ENCODE measurements around the gene BACE2. TPM values are rescaled to one million over a fixed set of nuclear protein-coding genes. Genes with fewer than 3 reads are reported as not detected.

Gene BACE2
- total and polyA plus RNA-seq, 2 donors (not counting 1 experiment from before 2014, with no cell fraction given) = 18.4 to 40.8 TPM

GRCh38 chr21:41136286-41136685 lies 31.7 kb upstream of the BACE2 start:
- Mint-ChIP-seq H3K27ac (no peak overlapping the region), H3K4me3 (no peak overlapping the region), H3K4me1 (no peaks in the 10 kb centered on the region), H3K27me3 (peaks cover 23% of the 10 kb centered on the region), H3K9me3 (ENCODE audit: insufficient read depth) (no peaks in the 10 kb centered on the region)
- DNase-seq (no peak), ATAC-seq (ENCODE audit: low read depth) (no peak)
- peaks cover 0 to 2% (median 0%) of the 10 kb centered on the region in 3 donors for H3K9me3 ChIP-seq (ENCODE audit: control extremely low read depth in 1 of 3, control insufficient read depth in 2 of 3, insufficient read depth in 1 of 3, low read length in 2 of 3)
- H2AFZ ChIP-seq (ENCODE audit: insufficient read depth, low read depth, low read length, poor library complexity, severe bottlenecking) = no peak overlapping the region
- H3K4me2 ChIP-seq (replicated peaks; ENCODE audit: low read depth, low read length, poor library complexity, severe bottlenecking) = no peak overlapping the region
- H3K4me1 ChIP-seq (ENCODE audit: control insufficient read depth in 2 of 2, insufficient read depth in 2 of 2, low read length in 2 of 2) = no peaks in the 10 kb centered on the region
- H3K27ac ChIP-seq (ENCODE audit: low read length in 2 of 2) = no peak overlapping the region
- TF ChIP-seq EZH2 (IDR thresholded peaks at IDR 0.05; ENCODE audit: borderline replicate concordance, insufficient read depth, low read depth, low read length, poor library complexity, severe bottlenecking) (no peak), CTCF (IDR thresholded peaks at IDR 0.05) (no peak)
- 85% methylated on average over 6 of the region's 6 CpGs for WGBS (ENCODE audit: insufficient coverage)
- H3K79me2 ChIP-seq (ENCODE audit: control insufficient read depth, insufficient read depth, low read length) = no peaks in the 10 kb centered on the region
- no peaks in the 10 kb centered on the region for H3K36me3 ChIP-seq (replicated peaks in 1 of 2; ENCODE audit: control extremely low read depth in 1 of 2, control insufficient read depth in 1 of 2, extremely low read depth in 1 of 2, insufficient read depth in 2 of 2, low read length in 1 of 2)
- H3K27me3 ChIP-seq (replicated peaks in 1 of 4; ENCODE audit: control extremely low read depth in 1 of 4, control insufficient read depth in 3 of 4, insufficient read depth in 4 of 4, low read length in 3 of 4) = peaks cover 0 to 4% (median 0%) of the 10 kb centered on the region in 4 experiments
- no peak overlapping the region for H3K9ac ChIP-seq (ENCODE audit: low read length)
- intact Hi-C loops (cut with micrococcal nuclease) = loop anchor here (10.0 kb wide), 1 partner anchor 671 kb away; no protein-coding TSS in a partner anchor
- H4K20me1 ChIP-seq (ENCODE audit: control insufficient read depth, insufficient read depth, low read length, poor library complexity, severe bottlenecking) = no peaks in the 10 kb centered on the region
- ChIA-PET POLR2A (no interaction called here), CTCF (interaction anchor here (1.3 to 4.6 kb wide), 2 partner anchors 12 to 35 kb away, joined by 5 to 20 read pairs; no protein-coding TSS in a partner anchor)
- no peak overlapping the region for H3K4me3 ChIP-seq (ENCODE audit: control extremely low read depth in 1 of 5, extremely low read depth in 1 of 5, insufficient read depth in 1 of 5, low read depth in 2 of 5, low read length in 4 of 5)

DNA sequence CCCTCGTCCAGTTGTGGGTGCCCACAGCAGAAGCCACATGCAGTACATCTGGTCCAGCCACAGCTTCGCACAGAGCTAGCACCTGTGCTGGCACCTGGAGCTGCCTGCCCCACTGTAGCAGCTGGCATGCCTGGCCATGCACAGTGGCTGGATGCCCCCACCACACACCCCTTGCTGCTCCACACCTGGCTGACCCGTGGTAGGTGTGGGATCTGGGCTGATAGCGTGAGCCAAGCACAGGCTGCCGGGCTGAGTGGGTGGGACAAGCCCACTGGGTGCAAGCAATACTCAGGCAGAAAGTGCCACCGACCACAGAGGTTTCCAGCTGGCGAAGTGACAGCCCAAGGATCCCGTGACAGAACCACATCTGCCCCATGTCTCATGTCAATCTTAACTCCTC lies 30.6 kb upstream of the BACE2 start:
- Histone ChIP-seq H3K9me3 (ENCODE audit: control extremely low read depth in 1 of 3, control insufficient read depth in 2 of 3, insufficient read depth in 1 of 3, low read length in 2 of 3) (peaks cover 0 to 2% (median 0%) of the 10 kb centered on the region in 3 donors), H2AFZ (ENCODE audit: insufficient read depth, low read depth, low read length, poor library complexity, severe bottlenecking) (no peak overlapping the region), H3K36me3 (replicated peaks in 1 of 2; ENCODE audit: control extremely low read depth in 1 of 2, control insufficient read depth in 1 of 2, extremely low read depth in 1 of 2, insufficient read depth in 2 of 2, low read length in 1 of 2) (no peaks in the 10 kb centered on the region), H3K4me1 (ENCODE audit: control insufficient read depth in 2 of 2, insufficient read depth in 2 of 2, low read length in 2 of 2) (no peaks in the 10 kb centered on the region), H3K4me2 (replicated peaks; ENCODE audit: low read depth, low read length, poor library complexity, severe bottlenecking) (no peak overlapping the region), H4K20me1 (ENCODE audit: control insufficient read depth, insufficient read depth, low read length, poor library complexity, severe bottlenecking) (no peaks in the 10 kb centered on the region), H3K4me3 (ENCODE audit: control extremely low read depth in 1 of 5, extremely low read depth in 1 of 5, insufficient read depth in 1 of 5, low read depth in 2 of 5, low read length in 4 of 5) (no peak overlapping the region), H3K79me2 (ENCODE audit: control insufficient read depth, insufficient read depth, low read length) (no peaks in the 10 kb centered on the region), H3K27me3 (replicated peaks in 1 of 4; ENCODE audit: control extremely low read depth in 1 of 4, control insufficient read depth in 3 of 4, insufficient read depth in 4 of 4, low read length in 3 of 4) (peaks cover 0 to 4% (median 0%) of the 10 kb centered on the region in 4 experiments), H3K9ac (ENCODE audit: low read length) (no peak overlapping the region), H3K27ac (ENCODE audit: low read length in 2 of 2) (no peak overlapping the region)
- H3K27me3 Mint-ChIP-seq = peaks cover 31% of the 10 kb centered on the region
- CTCF ChIA-PET = interaction anchor here (0.9 to 4.6 kb wide), 2 partner anchors 9 to 13 kb away, joined by 3 to 20 read pairs; no protein-coding TSS in a partner anchor
- H3K4me3 Mint-ChIP-seq = no peak overlapping the region
- POLR2A ChIA-PET = no interaction called here
- TF ChIP-seq CTCF (IDR thresholded peaks at IDR 0.05) (no peak), EZH2 (IDR thresholded peaks at IDR 0.05; ENCODE audit: borderline replicate concordance, insufficient read depth, low read depth, low read length, poor library complexity, severe bottlenecking) (no peak)
- H3K4me1 Mint-ChIP-seq = no peaks in the 10 kb centered on the region
- ATAC-seq (ENCODE audit: low read depth) (no peak), DNase-seq (no peak)
- 74% methylated on average over 7 of the region's 8 CpGs for WGBS (ENCODE audit: insufficient coverage)
- no peaks in the 10 kb centered on the region for H3K9me3 Mint-ChIP-seq (ENCODE audit: insufficient read depth)
- no peak overlapping the region for H3K27ac Mint-ChIP-seq
- intact Hi-C loops (cut with micrococcal nuclease) = loop anchor here (10.0 kb wide), 1 partner anchor 673 kb away; no protein-coding TSS in a partner anchor
